GM18499 (cell line): Measurements from ENCODE around the gene PDZK1.
"Not testable (repeated sequence)": the region's sequence is repeated elsewhere in the genome, so short reads cannot be mapped to it uniquely, and the experiment has no call there.

Experiments
- ATAC-seq: cut with Tn5 transposase; IDR thresholded peaks from one replicate; pipeline ENCODE4 v1.9.1; 2021; ENCODE audit warnings: moderate number of reproducible peaks; ENCODE audit not compliant: insufficient read depth, unreplicated experiment

PDZK1 gene

DNA sequence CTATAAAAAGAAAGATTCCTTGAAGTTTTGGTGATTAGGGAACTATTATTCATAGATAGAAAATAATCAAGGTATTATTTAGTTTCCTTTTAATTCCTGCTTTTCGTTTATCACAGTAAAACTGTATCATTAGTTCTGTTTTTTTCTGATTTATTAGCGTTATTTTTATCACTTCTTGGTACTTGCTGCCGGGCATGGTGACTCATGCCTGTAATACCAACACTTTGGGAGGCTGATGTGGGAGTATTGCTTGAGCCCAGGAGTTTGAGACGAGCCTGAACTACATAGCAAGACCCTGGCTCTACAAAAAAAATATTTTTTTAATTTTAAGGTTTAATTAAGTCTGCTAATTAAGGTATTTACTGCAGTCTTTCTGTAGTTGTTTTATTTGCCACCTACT lies 42.2 kb downstream of the PDZK1 start:
- not testable (repeated sequence) for ATAC-seq

DNA sequence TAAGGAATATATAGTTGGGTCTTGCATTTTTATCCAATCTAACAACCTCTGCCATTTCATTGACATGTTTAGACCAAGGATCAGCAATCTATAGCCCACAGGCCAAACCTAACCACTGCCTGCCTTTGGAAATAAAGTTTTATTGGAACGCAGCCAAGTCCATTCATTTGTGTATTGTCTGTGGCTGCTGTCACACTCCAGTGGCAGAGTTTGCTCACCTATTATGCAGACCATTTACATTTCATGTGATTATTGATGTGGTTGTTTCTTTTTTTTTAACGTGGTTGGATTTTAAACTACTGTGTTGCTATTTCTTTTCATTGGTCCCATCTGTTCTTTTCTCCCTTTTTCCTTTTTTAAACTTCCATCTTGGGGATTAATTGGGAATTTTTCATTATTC lies 44.7 kb downstream of the PDZK1 start:
- not testable (repeated sequence) for ATAC-seq

GRCh38 chr1:145656245-145656943 lies 50.8 kb downstream of the PDZK1 start:
- not testable (repeated sequence) for ATAC-seq

DNA sequence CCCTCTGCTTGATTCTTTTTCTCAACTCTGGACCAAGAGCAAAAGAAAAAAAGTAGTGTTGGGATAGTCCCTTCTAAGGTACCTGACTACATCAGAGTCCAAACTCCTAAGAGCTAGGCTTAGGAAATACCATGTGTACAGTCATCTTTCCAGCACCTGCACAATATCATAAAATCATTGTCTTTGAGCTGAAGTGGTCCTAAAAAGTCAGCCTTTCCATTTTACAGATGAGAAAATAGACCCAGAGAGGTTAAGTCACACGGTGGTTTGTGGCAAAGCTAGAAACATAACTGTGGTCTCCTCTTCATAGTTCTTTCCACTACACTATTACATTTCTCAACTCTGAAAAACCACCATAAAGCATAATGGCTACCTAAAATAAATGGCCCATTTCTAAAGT lies 63.2 kb downstream of the PDZK1 start:
- not testable (repeated sequence) for ATAC-seq

DNA sequence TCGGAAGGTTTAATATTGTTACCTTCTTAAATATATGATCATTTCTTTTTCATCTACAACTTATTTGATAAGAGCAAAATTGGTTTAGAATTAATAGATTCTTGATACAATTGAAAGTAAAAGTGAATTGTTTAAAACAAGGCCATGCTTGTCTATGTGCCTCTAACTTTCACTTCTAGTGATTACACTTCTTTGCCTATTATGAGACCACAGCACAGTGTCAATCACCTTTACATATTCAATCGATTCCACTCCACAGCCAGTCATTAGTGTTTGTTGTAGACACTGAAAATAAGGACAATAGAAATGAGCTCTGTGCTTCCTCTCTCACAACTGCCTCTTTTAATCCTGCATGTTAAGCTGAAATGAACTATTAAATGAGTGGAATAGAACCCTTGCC lies 65.3 kb downstream of the PDZK1 start:
- ATAC-seq = not testable (repeated sequence)

DNA sequence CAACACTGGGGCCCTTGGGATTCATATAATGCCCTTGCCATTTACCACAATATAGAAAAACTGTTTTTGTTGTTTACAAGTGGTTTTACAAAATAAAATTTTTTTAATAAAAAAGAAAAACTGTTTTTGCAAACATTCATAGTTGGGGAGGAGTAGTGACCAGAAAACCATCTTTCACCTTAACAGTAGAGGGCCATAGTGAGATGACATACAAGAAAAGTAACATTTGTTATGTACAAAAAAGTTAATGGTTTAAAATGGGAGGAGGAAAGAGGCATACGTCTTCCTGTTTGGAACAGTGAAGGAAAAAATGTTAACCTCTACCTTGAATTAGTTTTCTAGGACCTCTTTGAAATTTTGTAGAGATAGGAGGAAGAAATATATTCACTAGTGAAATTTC lies 70.9 kb downstream of the PDZK1 start:
- ATAC-seq = not testable (repeated sequence)

DNA sequence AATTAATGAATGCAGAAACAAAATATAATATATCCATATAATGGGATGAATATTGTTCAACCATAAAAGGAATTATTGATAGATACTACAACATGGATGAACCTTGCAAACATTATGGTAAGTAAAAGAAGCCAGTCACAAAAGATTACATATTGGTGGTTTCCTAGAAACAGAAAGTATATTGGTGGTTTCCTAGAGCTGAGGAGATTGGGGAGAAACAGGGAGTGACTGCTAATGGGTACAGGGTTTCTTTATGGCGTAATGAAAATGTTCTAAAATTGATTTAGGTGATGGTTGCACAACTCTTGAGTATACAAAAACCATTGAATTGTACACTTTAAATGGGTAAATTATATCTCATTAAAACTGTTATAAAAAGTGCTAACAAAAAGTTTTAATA lies 85.0 kb downstream of the PDZK1 start:
- ATAC-seq = not testable (repeated sequence)
